ENCODE results near the gene OXNAD1. TPM values are rescaled to one million over a fixed set of nuclear protein-coding genes. Genes with fewer than 3 reads are reported as not detected.

The OXNAD1 gene
- total RNA-seq, 1 donor from 2014 or later = 16.4 TPM

GRCh38 chr3:16247282-16248061, 17.5 kb upstream of the OXNAD1 start:
- peak; percentile 74 for DNase-seq

- DNase-seq = no peak
Observed at GRCh38 chr3:16248556-16248955, 16.5 kb upstream of the OXNAD1 start.

- no peak for DNase-seq
Observed at GRCh38 chr3:16249336-16249735, 15.7 kb upstream of the OXNAD1 start.

GRCh38 chr3:16249886-16250285, 15.1 kb upstream of the OXNAD1 start:
- no peak for DNase-seq

DNA sequence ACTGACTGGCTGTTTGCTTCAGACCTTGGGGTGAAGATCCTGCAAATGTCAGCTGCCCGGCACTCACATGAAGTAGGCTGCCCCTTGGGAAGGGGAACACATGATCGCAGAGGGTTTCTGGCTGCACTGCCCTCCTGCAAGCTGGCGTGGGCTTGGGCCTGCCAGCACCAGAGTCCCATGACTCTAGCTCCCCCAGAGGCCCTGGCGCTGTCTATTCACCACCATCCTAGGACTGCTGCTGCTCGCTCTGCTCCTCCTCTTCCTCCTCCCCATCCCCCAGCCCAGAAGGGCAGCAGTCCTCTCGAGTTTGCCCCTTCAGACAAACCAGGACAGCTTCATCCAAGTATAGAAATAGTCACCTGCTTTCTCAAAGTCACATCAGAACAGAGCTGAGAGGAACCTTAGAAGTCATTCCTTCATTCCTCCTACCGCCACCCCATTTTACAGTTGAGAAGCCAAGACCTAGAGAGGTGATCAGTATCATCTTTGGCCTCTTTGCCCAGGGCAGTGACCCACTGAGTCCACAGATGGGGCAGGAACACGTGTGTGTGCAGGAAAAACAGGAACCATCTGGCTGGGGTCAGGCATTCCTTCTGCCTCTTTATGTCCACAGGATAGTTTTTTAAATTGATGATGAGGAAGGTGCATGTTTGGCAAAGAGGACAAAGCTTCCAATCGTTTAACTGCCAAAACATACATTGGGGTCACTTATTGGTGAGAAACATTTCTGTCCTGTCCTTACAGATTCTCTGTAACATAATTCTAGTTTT, 13.5 kb upstream of the OXNAD1 start:
- DNase-seq = no peak

DNA sequence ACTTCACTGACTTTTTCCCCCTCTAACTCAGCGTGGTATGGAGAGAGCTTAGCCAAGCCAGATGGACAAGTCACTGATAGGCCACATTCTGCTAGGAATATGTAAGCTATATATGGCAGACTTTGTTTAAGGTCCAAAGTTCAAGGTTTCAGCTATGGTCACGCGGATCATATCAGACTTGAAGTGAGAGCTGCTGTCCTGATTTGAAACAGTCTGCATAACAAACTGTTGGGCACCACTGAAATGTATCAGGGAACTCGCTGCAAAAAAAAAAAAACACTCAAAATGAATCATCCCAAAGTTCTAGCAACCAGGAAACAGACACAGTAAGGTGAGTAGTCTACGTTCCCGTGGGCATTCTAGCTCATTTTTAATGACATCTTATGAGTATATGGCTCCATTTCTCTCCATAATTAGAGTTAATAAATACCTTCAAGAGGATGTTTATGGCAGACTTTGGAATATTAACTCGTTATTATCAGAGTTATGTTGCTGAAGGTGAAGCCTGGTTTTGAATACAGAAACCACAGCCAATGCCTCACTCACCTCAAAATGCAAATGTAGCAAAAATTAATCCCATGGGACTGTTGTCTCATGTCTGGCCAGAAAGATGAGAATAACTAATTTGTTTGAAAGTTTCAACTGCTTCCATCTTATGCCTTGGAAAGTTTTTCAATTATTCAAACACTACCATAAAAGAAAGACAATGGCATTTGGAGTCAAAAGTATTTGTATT, 12.6 kb upstream of the OXNAD1 start:
- no peak for DNase-seq

DNA sequence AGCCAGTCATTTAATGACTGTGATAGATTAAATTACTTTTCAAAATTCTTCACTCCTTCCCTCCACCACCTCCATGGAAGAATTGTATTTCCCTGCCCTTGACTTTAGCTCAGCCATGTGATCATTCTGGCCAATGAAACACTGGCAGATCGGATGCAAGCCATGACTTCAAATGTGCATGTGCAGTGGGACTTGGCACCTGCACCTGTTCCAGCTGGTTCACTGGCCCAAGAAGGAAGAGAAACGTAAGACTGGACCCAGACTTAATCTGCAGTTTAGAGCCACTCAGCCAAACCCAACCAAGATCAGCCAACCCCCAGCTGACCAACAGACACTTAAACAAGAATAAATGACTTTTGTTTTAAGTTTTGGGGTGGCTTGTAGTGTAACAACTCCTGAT, 12.0 kb upstream of the OXNAD1 start:
- DNase-seq = no peak

DNA sequence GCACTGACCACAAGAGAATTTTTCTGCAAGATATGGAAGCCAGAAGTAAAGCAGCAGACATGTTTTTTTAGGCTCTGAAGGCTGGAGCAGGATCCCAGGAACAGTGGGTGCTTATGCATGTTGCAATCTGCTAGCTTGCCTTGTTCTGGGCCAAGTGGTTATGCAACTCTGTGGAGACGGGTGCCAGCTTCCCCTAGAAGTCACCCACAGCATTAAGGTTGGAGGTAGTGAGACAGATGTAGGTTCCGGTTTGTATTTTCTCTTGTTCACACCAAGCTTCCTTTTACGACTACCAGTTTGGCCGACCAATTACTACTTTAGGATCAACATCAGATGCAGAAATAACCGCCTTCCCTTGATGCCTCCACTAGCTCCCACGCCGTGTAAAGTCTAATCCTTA, 11.4 kb upstream of the OXNAD1 start:
- DNase-seq = peak; percentile 69

- DNase-seq = no peak
Observed at GRCh38 chr3:16254916-16255315, 10.1 kb upstream of the OXNAD1 start.

- no peak for DNase-seq
Observed at GRCh38 chr3:16255326-16255725, 9.7 kb upstream of the OXNAD1 start.

GRCh38 chr3:16255726-16256125, 9.3 kb upstream of the OXNAD1 start:
- DNase-seq = no peak

DNA sequence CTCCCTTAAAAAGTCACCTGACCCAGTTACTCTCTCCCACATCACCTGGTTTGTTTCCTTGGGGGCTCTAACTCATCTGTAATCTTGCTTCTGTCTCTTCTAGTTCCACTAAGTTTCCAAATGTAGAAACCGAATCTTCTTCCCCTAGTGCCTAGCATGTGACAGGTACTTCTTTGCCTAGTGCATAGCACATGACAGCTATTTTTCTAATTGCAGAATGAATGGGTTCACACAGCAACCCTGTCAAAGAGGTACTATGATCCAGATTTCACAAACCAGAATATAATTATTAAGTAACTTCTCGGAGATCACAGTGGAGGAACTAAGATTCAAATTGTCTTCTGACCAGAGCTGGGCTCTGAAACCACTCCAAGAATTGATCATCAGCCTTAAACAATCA, 7.7 kb upstream of the OXNAD1 start:
- no peak for DNase-seq

DNA sequence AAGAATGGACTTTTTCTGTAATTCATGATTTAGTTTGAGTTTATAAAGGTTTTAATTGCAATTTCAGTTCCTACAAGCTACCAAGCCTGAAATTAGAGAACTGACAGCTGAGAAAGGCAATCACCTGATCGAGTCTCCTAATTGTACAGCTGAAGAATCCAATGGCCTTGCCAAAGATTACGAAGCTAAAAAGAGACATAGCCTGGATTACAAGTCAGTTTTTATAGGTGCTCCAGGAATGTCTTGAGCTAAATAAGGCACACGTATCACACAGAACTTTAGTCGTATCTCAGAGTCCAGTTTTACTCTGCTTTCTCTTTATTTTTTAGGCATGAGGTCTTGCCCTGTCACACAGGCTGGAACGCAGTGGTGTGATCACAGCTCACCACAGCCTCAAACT, 6.8 kb upstream of the OXNAD1 start:
- DNase-seq = no peak

DNA sequence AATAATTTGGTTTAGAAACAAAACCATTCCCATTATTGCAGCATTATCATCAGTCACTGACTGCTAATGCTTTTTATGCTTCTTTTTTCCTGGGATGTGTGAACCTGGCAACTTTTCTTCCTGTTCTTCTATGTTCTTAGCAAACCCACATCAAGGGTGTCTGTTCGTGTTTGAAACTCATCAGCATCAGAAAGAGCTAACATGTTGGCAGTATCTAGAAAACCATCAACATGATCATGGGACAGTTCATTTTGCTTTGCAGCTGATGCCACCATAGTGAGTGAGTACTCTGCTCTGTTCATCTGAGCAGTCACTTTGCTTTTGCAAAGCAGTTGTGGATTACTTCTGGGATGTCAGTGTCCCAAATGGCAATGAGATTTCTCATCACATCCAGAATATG, 6.1 kb upstream of the OXNAD1 start:
- DNase-seq = no peak

DNA sequence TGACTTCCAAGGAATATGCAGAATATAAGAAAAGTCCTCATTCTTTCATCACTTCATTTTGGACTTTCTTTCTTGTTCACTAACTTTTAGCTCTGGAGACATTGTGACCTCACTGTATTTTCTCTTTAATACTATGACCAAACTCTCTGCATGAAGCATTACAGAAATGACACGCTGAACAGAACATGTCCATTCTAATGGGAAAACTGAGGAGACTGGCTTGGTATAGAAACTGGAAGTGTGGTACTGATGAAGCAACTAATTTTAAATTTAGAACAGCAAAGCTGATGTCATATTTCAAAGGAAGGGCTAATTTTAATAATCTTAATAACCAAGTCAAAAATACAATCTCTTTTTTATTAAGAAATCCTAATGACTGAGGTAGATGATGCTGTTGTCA, 5.0 kb upstream of the OXNAD1 start:
- DNase-seq = no peak

DNA sequence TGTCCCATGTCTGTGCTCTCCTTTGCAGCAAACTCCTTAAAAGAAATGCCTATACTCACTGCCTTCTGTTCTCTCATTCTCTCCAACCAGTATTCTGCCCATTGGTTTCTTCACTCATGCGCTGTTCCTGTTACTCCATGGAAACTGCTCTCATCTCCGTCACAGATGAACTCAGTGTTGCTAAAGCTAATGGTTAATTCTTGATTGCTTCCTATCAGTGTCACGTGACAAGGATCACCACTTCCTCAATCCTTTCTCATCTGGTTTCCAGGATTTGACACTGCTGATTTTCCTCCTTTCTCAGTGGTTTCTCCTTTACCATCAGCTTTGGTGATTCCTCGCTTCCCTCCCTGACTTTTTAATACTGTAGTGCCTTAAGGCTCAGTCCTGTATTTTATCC, 2.8 kb upstream of the OXNAD1 start:
- no peak for DNase-seq

DNA sequence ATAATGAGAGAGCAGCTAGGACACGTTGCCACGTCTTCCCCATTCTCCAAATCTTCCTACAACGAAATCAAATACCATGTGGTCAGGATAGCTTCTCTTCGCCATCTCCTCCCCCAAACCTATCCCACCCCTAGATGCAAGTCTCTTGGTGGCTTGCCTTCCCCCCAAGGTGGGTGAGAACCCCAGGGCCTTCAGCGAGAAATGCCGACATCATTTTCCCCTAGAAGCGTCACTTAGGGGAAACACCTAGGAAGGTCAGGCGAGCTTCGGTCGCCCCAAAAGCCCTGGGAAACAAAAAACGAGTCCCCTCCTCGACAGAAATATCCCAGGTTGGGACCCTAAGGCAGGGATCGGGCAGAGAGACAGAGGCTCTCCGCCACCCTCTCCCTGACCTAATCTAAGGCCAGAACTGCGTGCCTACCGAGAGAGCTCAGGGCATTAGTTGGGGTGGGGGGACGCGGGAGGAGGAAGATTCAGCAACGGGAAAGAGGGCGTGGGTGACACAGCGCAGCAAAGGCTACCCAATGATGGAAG, 771 bp upstream of the OXNAD1 start:
- DNase-seq = no peak

GRCh38 chr3:16265455-16265786, 409 bp downstream of the OXNAD1 start:
- no peak for DNase-seq

- DNase-seq = no peak
Observed at GRCh38 chr3:16266714-16267113, 1.7 kb downstream of the OXNAD1 start.

- DNase-seq = no peak
Observed at GRCh38 chr3:16270855-16271254, 5.8 kb downstream of the OXNAD1 start.

DNA sequence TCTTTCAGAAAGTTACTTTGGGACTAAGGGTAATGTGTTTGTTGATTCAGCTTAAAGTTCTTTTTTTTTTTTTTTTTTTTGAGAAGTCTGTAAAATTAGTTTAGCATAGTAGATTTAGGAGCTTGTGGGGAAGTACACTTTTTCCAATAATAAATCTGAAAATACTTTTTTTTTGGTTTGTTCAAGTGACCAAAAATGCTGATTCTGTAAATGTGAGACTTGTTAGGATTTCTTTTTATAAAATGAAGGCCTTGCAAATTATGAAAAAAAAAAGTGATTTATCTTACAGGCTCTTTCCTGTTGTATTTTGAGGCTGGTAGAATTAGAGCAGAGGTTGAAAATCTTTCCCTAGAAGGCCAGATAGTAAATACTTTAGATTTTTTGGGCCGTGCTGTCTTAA, 7.6 kb downstream of the OXNAD1 start:
- DNase-seq = no peak

DNA sequence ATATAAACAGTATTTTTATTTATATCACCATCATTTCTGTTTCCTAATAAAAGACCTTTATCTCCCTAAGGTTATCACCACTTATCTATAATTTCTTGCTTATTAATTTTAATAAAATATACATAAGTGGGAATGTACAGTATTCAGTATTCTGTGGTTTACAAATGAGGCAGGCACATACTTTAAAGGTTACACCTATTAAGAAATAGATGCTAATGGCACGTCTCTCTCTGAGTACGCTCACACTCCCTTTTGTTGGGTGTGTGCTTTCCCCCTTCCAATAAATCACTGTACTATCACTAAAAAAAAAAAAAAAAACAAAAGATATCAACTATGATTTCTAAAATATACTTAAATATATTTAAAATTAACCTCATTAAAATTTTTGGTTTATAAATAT, 8.9 kb downstream of the OXNAD1 start:
- DNase-seq = no peak

GRCh38 chr3:16277471-16277870, 12.5 kb downstream of the OXNAD1 start:
- DNase-seq = no peak

Data from occipital lobe (tissue), 2 donors.